ENCODE results near the gene GBF1. TPM values are rescaled to one million over a fixed set of nuclear protein-coding genes. Genes with fewer than 3 reads are reported as not detected.

Gene GBF1
- total RNA-seq, 4 donors from 2014 or later, result 73.4 to 98.5 (median 95.8) TPM

GRCh38 chr10:102405108-102405571, 159.8 kb downstream of the GBF1 start:
- peaks cover 0 to 24% (median 0%) of the 10 kb centered on the region in 3 donors for H3K36me3 ChIP-seq
- H3K27ac ChIP-seq, result peak overlapping the region in 1 of 4 donors; percentile 86

DNA sequence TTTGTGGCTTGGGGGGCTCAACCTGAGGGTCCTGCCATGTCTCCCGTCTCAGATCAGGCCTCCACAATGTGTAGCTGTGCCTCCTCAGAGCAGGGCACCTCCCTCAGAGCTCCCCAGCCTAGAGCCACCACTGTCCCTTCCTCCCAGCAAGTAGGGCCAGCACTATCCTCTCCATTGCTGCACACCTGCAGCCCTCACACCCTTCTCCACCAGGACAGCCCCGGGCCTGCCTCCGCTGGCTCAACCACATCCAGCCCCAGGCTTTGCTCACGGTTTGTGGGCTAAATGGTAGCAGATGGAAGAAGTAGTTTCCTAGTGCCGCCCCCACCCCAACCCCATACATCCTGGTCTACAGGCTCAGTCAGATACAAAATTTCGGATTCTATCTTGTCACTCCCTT, 160.3 kb downstream of the GBF1 start:
- Histone ChIP-seq H3K4me1 (peaks cover 0 to 24% (median 9%) of the 10 kb centered on the region in 4 donors), H3K27ac (peak overlapping the region in 1 of 4 donors; percentile 86)

More at GRCh38 chr10:102405108-102405571, 159.8 kb downstream of the GBF1 start:
- H3K27me3 ChIP-seq, result peaks cover 0 to 4% of the 10 kb centered on the region in 2 donors
- TF ChIP-seq POLR2A (IDR thresholded peaks at IDR 0.05) (no peak), CTCF (IDR thresholded peaks at IDR 0.05) (no peak)
- no peak for DNase-seq
- no peak overlapping the region for H3K4me3 ChIP-seq
- peaks cover 0 to 19% (median 7%) of the 10 kb centered on the region in 4 donors for H3K4me1 ChIP-seq
- H3K9me3 ChIP-seq, result no peaks in the 10 kb centered on the region

DNA sequence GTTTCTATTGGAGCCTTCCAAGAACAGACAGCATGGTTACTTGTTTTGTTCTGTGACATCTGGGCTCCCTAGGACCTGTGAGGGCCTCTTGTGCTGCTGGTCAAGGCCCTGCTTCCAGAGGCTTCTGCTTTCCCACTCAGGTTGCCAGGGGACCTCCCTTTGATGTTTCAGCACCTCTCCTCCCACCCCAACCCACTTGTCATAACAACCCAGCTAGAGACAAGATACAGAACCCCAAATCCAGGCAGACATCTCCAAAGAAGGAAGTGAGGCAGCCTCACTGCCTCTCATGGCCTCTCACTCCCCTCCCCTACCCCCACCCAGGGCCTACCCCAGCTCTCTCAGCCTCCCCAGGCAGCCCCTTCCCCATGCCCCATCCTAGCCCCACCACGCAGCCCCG, 161.5 kb downstream of the GBF1 start:
- no peak for DNase-seq
- Histone ChIP-seq H3K4me1 (peaks cover 0 to 28% (median 11%) of the 10 kb centered on the region in 4 donors), H3K27ac (peak overlapping the region in 1 of 4 donors; percentile 86), H3K4me3 (no peak overlapping the region), H3K27me3 (peaks cover 0 to 9% of the 10 kb centered on the region in 2 donors), H3K9me3 (no peaks in the 10 kb centered on the region), H3K36me3 (peaks cover 0 to 8% (median 0%) of the 10 kb centered on the region in 3 donors)
- no peak for TF ChIP-seq CTCF (IDR thresholded peaks at IDR 0.05)
- TF ChIP-seq POLR2A (IDR thresholded peaks at IDR 0.05), result no peak

More for the DNA sequence above, 160.3 kb downstream of the GBF1 start:
- Histone ChIP-seq H3K4me3 (no peak overlapping the region), H3K36me3 (peaks cover 0 to 19% (median 0%) of the 10 kb centered on the region in 3 donors), H3K27me3 (peaks cover 0 to 9% of the 10 kb centered on the region in 2 donors), H3K9me3 (no peaks in the 10 kb centered on the region)
- TF ChIP-seq POLR2A (IDR thresholded peaks at IDR 0.05) (no peak), CTCF (IDR thresholded peaks at IDR 0.05) (no peak)
- DNase-seq, result no peak

DNA sequence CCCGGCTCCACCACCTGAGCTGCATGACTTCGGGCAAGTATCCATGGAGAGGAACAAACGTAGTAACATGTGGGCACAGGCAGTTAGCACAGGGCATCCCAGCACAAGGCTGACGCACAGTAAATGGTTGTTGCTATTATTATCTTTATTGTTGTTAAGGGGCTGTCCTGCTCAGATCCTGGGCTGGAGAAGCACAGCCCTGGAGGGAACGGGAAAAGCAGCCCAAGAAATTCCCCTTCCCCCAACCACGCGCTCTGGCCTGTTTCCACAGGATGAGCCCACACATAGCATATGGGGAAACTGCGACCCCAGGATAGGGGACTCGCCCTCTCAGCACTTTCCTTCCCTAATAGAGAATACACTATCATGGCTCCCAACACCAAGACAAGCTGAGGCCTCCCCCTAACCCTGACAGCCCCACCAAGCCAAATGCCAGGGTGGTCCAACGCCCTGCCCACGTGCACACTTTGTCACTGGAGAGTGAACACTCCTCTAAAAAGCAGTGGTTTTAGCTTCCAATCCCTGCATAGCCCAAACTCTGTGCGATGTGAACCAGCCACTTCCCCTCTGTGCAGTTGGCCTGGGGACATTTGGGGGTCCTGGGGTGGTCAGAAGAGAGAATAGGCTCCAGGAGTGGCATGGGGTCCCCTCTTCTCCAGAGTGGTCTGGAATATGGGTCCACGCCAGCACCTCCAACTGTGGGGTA, 162.2 kb downstream of the GBF1 start:
- no peak for DNase-seq
- Histone ChIP-seq H3K27me3 (peaks cover 0 to 9% of the 10 kb centered on the region in 2 donors), H3K9me3 (no peaks in the 10 kb centered on the region), H3K4me1 (peaks cover 0 to 28% (median 11%) of the 10 kb centered on the region in 4 donors), H3K4me3 (no peak overlapping the region), H3K36me3 (no peaks in the 10 kb centered on the region), H3K27ac (peak overlapping the region in 1 of 4 donors; percentile 86)
- TF ChIP-seq CTCF (IDR thresholded peaks at IDR 0.05) (no peak), POLR2A (IDR thresholded peaks at IDR 0.05) (no peak)

- Histone ChIP-seq H3K27ac (peak overlapping the region in 3 of 4 donors; percentile 31 to 86 (median 35)), H3K36me3 (no peaks in the 10 kb centered on the region), H3K4me3 (peak overlapping the region; percentile 28 to 56 (median 50)), H3K4me1 (peaks cover 0 to 28% (median 11%) of the 10 kb centered on the region in 4 donors), H3K27me3 (peaks cover 0 to 9% of the 10 kb centered on the region in 2 donors), H3K9me3 (no peaks in the 10 kb centered on the region)
- peak in 1 of 3 donors; percentile 41 for DNase-seq
- no peak for TF ChIP-seq CTCF (IDR thresholded peaks at IDR 0.05)
These were observed 162.9 kb downstream of the GBF1 start for GRCh38 chr10:102408131-102408727.

Measured in Peyer's patch (tissue), 4 donors.